ENCODE results near the gene DLEC1. TPM values are rescaled to one million over a fixed set of nuclear protein-coding genes. Genes with fewer than 3 reads are reported as not detected.
A peak's percentile ranks its signal among the peaks of the same experiment; 100 is the strongest.

DLEC1 gene
- total and polyA plus RNA-seq, 2 experiments from 2014 or later = 0.31 to 0.66 TPM

DNA sequence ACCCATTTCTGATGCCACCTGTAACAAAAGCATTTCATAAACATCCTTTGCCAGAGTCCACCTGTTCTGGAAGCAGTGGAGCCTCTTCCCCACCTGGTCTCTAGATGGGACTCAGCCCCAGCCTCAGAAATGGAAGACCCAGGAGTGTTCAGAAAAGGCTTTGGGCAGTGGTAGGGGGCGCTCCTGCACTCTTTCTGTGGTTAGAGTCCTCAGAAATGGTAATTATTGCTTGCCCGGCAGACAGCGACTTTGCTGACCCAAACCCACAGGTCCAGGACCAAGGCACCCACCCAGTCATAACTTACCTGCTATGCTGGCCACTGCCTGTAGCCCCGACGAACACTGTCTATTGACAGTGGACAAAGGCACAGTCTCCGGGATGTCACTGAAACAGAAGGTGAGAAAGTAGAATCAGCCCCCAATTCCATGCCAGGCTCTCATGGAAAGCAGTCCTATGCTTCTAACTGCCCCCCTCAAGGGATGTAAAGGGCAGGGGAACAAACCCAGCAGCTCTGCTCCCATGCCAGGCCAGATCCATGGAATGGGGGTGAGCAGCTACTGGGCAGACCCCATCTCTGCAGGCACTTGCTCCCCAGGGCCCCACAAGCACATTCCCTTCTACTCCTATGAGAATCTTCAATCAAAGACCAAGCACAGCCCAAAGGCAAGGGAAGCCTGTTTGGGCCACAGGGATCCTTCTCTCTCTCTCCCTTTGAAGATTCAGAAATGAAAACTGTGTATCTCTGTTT, 92.8 kb downstream of the DLEC1 start:
- Histone ChIP-seq H3K4me3 (no peak overlapping the region), H3K4me1 (ENCODE audit: insufficient read depth) (peaks cover 11% of the 10 kb centered on the region), H3K4me2 (no peak overlapping the region), H3K79me2 (replicated peaks; ENCODE audit: insufficient read depth) (peaks cover 15% of the 10 kb centered on the region), H2AFZ (no peak overlapping the region), H4K20me1 (replicated peaks; ENCODE audit: insufficient read depth) (peaks cover 29% of the 10 kb centered on the region; the same call in 1 of the 2 replicates), H3K9me2 (ENCODE audit: insufficient read depth) (no peaks in the 10 kb centered on the region), H3K27ac (ENCODE audit: low read depth) (no peak overlapping the region), H3K36me3 (ENCODE audit: insufficient read depth) (peaks cover 28% of the 10 kb centered on the region), H3F3A (replicated peaks; ENCODE audit: low read depth) (0 out of 2 replicates have a peak, but pooled peaks cover 7% of the 10 kb centered on the region), H3K27me3 (ENCODE audit: insufficient read depth) (no peaks in the 10 kb centered on the region)
- Mint-ChIP-seq H3K27me3 (ENCODE audit: insufficient read depth, low read depth, poor library complexity) (peaks cover 4% of the 10 kb centered on the region), H3K4me3 (no peak overlapping the region), H3K36me3 (ENCODE audit: low read depth) (peaks cover 62% of the 10 kb centered on the region), H3K27ac (no peak overlapping the region), H3K4me1 (peaks cover 9% of the 10 kb centered on the region), H3K9me3 (no peaks in the 10 kb centered on the region)
- TF ChIP-seq, protein P1, sequence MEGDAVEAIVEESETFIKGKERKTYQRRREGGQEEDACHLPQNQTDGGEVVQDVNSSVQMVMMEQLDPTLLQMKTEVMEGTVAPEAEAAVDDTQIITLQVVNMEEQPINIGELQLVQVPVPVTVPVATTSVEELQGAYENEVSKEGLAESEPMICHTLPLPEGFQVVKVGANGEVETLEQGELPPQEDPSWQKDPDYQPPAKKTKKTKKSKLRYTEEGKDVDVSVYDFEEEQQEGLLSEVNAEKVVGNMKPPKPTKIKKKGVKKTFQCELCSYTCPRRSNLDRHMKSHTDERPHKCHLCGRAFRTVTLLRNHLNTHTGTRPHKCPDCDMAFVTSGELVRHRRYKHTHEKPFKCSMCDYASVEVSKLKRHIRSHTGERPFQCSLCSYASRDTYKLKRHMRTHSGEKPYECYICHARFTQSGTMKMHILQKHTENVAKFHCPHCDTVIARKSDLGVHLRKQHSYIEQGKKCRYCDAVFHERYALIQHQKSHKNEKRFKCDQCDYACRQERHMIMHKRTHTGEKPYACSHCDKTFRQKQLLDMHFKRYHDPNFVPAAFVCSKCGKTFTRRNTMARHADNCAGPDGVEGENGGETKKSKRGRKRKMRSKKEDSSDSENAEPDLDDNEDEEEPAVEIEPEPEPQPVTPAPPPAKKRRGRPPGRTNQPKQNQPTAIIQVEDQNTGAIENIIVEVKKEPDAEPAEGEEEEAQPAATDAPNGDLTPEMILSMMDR (conservative IDR thresholded peaks at IDR 0.05; ENCODE audit: low read depth in 2 of 2) = peak; percentile 80 to 88
- no peak for TF ChIP-seq POLR2AphosphoS5 (IDR thresholded peaks at IDR 0.05; ENCODE audit: low read depth)
- DNase-seq (ENCODE audit: low spot score) (peak; percentile 90), ATAC-seq (peak; percentile 88)

DNA sequence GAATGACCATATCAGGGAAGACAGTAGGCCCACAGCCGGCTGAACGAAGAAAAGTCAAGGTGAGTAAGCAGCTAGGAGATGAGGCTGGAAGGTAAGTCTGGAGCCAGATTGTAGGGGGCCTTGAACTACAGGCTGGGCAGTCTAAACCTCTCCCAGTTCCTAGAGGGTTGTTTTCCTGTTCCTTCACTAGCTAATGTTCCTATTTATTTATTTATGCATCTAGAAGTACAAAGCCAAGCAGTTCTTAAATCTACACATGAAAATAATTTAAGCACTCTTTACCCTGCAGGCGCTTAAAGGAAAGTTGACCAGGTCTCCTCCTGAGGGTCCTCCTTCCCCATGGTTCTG, 94.2 kb downstream of the DLEC1 start:
- Histone ChIP-seq H3K4me1 (ENCODE audit: insufficient read depth) (peaks cover 16% of the 10 kb centered on the region), H3K27me3 (ENCODE audit: insufficient read depth) (no peaks in the 10 kb centered on the region), H3F3A (replicated peaks; ENCODE audit: low read depth) (peaks cover 15% of the 10 kb centered on the region), H3K4me2 (no peak overlapping the region), H3K36me3 (ENCODE audit: insufficient read depth) (peaks cover 26% of the 10 kb centered on the region), H3K4me3 (no peak overlapping the region), H2AFZ (no peak overlapping the region), H3K79me2 (replicated peaks; ENCODE audit: insufficient read depth) (peaks cover 15% of the 10 kb centered on the region), H3K27ac (ENCODE audit: low read depth) (no peak overlapping the region), H4K20me1 (replicated peaks; ENCODE audit: insufficient read depth) (peaks cover 23% of the 10 kb centered on the region; the same call in 1 of the 2 replicates), H3K9me2 (ENCODE audit: insufficient read depth) (no peaks in the 10 kb centered on the region)
- no peak overlapping the region for H3K4me3 Mint-ChIP-seq
- no peak for DNase-seq (ENCODE audit: low spot score)
- no peak overlapping the region for H3K27ac Mint-ChIP-seq
- ATAC-seq = no peak
- no peaks in the 10 kb centered on the region; the same call in 1 of the 3 replicates for H3K9me3 Mint-ChIP-seq
- peaks cover 49% of the 10 kb centered on the region for H3K36me3 Mint-ChIP-seq (ENCODE audit: low read depth)
- H3K27me3 Mint-ChIP-seq (ENCODE audit: insufficient read depth, low read depth, poor library complexity) = peaks cover 14% of the 10 kb centered on the region
- H3K4me1 Mint-ChIP-seq = peaks cover 11% of the 10 kb centered on the region
- TF ChIP-seq STAT1 (IDR thresholded peaks at IDR 0.05; ENCODE audit: unreplicated experiment) = no peak
- TF ChIP-seq, protein P2, sequence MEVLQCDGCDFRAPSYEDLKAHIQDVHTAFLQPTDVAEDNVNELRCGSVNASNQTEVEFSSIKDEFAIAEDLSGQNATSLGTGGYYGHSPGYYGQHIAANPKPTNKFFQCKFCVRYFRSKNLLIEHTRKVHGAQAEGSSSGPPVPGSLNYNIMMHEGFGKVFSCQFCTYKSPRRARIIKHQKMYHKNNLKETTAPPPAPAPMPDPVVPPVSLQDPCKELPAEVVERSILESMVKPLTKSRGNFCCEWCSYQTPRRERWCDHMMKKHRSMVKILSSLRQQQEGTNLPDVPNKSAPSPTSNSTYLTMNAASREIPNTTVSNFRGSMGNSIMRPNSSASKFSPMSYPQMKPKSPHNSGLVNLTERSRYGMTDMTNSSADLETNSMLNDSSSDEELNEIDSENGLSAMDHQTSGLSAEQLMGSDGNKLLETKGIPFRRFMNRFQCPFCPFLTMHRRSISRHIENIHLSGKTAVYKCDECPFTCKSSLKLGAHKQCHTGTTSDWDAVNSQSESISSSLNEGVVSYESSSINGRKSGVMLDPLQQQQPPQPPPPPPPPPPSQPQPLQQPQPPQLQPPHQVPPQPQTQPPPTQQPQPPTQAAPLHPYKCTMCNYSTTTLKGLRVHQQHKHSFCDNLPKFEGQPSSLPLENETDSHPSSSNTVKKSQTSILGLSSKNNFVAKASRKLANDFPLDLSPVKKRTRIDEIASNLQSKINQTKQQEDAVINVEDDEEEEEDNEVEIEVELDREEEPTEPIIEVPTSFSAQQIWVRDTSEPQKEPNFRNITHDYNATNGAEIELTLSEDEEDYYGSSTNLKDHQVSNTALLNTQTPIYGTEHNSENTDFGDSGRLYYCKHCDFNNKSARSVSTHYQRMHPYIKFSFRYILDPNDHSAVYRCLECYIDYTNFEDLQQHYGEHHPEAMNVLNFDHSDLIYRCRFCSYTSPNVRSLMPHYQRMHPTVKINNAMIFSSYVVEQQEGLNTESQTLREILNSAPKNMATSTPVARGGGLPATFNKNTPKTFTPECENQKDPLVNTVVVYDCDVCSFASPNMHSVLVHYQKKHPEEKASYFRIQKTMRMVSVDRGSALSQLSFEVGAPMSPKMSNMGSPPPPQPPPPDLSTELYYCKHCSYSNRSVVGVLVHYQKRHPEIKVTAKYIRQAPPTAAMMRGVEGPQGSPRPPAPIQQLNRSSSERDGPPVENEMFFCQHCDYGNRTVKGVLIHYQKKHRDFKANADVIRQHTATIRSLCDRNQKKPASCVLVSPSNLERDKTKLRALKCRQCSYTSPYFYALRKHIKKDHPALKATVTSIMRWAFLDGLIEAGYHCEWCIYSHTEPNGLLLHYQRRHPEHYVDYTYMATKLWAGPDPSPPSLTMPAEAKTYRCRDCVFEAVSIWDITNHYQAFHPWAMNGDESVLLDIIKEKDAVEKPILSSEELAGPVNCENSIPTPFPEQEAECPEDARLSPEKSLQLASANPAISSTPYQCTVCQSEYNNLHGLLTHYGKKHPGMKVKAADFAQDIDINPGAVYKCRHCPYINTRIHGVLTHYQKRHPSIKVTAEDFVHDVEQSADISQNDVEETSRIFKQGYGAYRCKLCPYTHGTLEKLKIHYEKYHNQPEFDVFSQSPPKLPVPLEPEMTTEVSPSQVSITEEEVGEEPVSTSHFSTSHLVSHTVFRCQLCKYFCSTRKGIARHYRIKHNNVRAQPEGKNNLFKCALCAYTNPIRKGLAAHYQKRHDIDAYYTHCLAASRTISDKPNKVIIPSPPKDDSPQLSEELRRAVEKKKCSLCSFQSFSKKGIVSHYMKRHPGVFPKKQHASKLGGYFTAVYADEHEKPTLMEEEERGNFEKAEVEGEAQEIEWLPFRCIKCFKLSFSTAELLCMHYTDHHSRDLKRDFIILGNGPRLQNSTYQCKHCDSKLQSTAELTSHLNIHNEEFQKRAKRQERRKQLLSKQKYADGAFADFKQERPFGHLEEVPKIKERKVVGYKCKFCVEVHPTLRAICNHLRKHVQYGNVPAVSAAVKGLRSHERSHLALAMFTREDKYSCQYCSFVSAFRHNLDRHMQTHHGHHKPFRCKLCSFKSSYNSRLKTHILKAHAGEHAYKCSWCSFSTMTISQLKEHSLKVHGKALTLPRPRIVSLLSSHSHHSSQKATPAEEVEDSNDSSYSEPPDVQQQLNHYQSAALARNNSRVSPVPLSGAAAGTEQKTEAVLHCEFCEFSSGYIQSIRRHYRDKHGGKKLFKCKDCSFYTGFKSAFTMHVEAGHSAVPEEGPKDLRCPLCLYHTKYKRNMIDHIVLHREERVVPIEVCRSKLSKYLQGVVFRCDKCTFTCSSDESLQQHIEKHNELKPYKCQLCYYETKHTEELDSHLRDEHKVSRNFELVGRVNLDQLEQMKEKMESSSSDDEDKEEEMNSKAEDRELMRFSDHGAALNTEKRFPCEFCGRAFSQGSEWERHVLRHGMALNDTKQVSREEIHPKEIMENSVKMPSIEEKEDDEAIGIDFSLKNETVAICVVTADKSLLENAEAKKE (CRISPR knock-in tag; IDR thresholded peaks at IDR 0.05) = no peak
- TF ChIP-seq, protein P3, sequence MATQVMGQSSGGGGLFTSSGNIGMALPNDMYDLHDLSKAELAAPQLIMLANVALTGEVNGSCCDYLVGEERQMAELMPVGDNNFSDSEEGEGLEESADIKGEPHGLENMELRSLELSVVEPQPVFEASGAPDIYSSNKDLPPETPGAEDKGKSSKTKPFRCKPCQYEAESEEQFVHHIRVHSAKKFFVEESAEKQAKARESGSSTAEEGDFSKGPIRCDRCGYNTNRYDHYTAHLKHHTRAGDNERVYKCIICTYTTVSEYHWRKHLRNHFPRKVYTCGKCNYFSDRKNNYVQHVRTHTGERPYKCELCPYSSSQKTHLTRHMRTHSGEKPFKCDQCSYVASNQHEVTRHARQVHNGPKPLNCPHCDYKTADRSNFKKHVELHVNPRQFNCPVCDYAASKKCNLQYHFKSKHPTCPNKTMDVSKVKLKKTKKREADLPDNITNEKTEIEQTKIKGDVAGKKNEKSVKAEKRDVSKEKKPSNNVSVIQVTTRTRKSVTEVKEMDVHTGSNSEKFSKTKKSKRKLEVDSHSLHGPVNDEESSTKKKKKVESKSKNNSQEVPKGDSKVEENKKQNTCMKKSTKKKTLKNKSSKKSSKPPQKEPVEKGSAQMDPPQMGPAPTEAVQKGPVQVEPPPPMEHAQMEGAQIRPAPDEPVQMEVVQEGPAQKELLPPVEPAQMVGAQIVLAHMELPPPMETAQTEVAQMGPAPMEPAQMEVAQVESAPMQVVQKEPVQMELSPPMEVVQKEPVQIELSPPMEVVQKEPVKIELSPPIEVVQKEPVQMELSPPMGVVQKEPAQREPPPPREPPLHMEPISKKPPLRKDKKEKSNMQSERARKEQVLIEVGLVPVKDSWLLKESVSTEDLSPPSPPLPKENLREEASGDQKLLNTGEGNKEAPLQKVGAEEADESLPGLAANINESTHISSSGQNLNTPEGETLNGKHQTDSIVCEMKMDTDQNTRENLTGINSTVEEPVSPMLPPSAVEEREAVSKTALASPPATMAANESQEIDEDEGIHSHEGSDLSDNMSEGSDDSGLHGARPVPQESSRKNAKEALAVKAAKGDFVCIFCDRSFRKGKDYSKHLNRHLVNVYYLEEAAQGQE (IDR thresholded peaks at IDR 0.05; ENCODE audit: unreplicated experiment) = no peak
- no peak for TF ChIP-seq JUNB (IDR thresholded peaks at IDR 0.05; ENCODE audit: unreplicated experiment)
- no peak for TF ChIP-seq ZNF331 (CRISPR knock-in tag; IDR thresholded peaks at IDR 0.05; ENCODE audit: low read depth)
- no peak for TF ChIP-seq CREB1 (CRISPR knock-in tag; IDR thresholded peaks at IDR 0.05; ENCODE audit: low read depth)
- no peak for TF ChIP-seq NANOG (IDR thresholded peaks at IDR 0.05; ENCODE audit: borderline replicate concordance)

Measured in GM23338 (cell line).